SK-N-MC (cell line): ENCODE measurements around the gene NFIB.

Experiments
- EZH2 ChIP-seq: fragments of 200-600 bp; sonication (generic); IDR thresholded peaks from one replicate; pipeline ENCODE4 v1.6.1; 2017; ENCODE audit warnings: antibody characterized with exemption
- POLR2AphosphoS5 ChIP-seq: IDR thresholded peaks from 2 replicates; pipeline ENCODE4 v1.6.1; 2012; ENCODE audit warnings: mild to moderate bottlenecking, low read depth, low read length, borderline replicate concordance

- no peak for TF ChIP-seq POLR2AphosphoS5
- no peak for TF ChIP-seq EZH2
Measured at GRCh38 chr9:14303100-14303499, 10.8 kb downstream of the NFIB start.
